HG03342 (cell line): Measurements from ENCODE around the gene FBRS.
"Not testable (repeated sequence)": the region's sequence is repeated elsewhere in the genome, so short reads cannot be mapped to it uniquely, and the experiment has no call there.

Experiments used
- ATAC-seq: cut with Tn5 transposase; IDR thresholded peaks from one replicate; pipeline ENCODE4 v1.9.1; 2021; ENCODE audit warnings: mild to moderate bottlenecking, moderate library complexity; ENCODE audit not compliant: unreplicated experiment

Gene FBRS

GRCh38 chr16:30657866-30658730, at the start of gene FBRS:
FBRS (plus strand) TSS chr16:30658431; CDS start chr16:30659519, 1,088 bp downstream.
- ATAC-seq: peak; percentile 63

- peak; percentile 39 for ATAC-seq
Observed at GRCh38 chr16:30609002-30609925, 49.0 kb upstream of the FBRS start.

GRCh38 chr16:30609926-30610839, 48.0 kb upstream of the FBRS start, which contains the start of gene ZNF689:
ZNF689 (minus strand) TSS chr16:30610389; CDS start chr16:30610041, 348 bp downstream.
- peak; percentile 80 for ATAC-seq

- ATAC-seq: no peak
Observed at GRCh38 chr16:30615358-30616091, 42.7 kb upstream of the FBRS start.

- no peak for ATAC-seq
Observed at GRCh38 chr16:30619202-30619601, 39.0 kb upstream of the FBRS start.

- no peak for ATAC-seq
Observed at GRCh38 chr16:30619638-30620037, 38.6 kb upstream of the FBRS start.

GRCh38 chr16:30620169-30620568, 38.1 kb upstream of the FBRS start:
- ATAC-seq: no peak

GRCh38 chr16:30621765-30622164, 36.5 kb upstream of the FBRS start:
- ATAC-seq: no peak

GRCh38 chr16:30622455-30623032, 35.7 kb upstream of the FBRS start:
- ATAC-seq: no peak

GRCh38 chr16:30623536-30624283, 34.5 kb upstream of the FBRS start:
- no peak for ATAC-seq

GRCh38 chr16:30626236-30626635, 32.0 kb upstream of the FBRS start:
- ATAC-seq: no peak

- ATAC-seq: no peak
Observed at GRCh38 chr16:30628628-30629540, 29.3 kb upstream of the FBRS start.

GRCh38 chr16:30632454-30632853, 25.8 kb upstream of the FBRS start:
- ATAC-seq: not testable (repeated sequence)

- ATAC-seq: no peak
Observed at GRCh38 chr16:30633526-30633925, 24.7 kb upstream of the FBRS start.

- ATAC-seq: no peak
Observed at GRCh38 chr16:30636599-30636998, 21.6 kb upstream of the FBRS start.

- not testable (repeated sequence) for ATAC-seq
Observed at GRCh38 chr16:30637139-30637538, 21.1 kb upstream of the FBRS start.

- ATAC-seq: no peak
Observed at GRCh38 chr16:30637944-30638343, 20.3 kb upstream of the FBRS start.
